ENCODE data around the gene STAT6. TPM values are rescaled to one million over a fixed set of nuclear protein-coding genes. Genes with fewer than 3 reads are reported as not detected.

STAT6 gene
- polyA plus RNA-seq, 1 experiment, result 177 TPM

GRCh38 chr12:57119294-57120085 is 8.3 kb upstream of the STAT6 start:
- no peak for TF ChIP-seq CTCF (IDR thresholded peaks at IDR 0.05; ENCODE audit: insufficient read depth, low read depth, low read length)
- POLR2A ChIA-PET, result no interaction called here
- H3K36me3 ChIP-seq (ENCODE audit: control insufficient read depth, insufficient read depth, low read length), result no peaks in the 10 kb centered on the region
- no peak overlapping the region for H3K4me3 ChIP-seq (ENCODE audit: low read depth, low read length)
- no peaks in the 10 kb centered on the region for H3K27me3 ChIP-seq (ENCODE audit: control insufficient read depth, insufficient read depth, low read length)
- CTCF ChIA-PET, result interaction anchor here (0.6 to 18.2 kb wide), 5 partner anchors 8 to 480 kb away, joined by 4 to 357 read pairs (median 70); partner anchors contain the start of gene STAT6
- no peak for DNase-seq (ENCODE audit: low read depth)

- Histone ChIP-seq H3K4me3 (ENCODE audit: low read depth, low read length) (no peak overlapping the region), H3K36me3 (ENCODE audit: control insufficient read depth, insufficient read depth, low read length) (no peaks in the 10 kb centered on the region), H3K27me3 (ENCODE audit: control insufficient read depth, insufficient read depth, low read length) (no peaks in the 10 kb centered on the region)
- POLR2A ChIA-PET, result interaction anchor here (0.5 to 0.6 kb wide), 2 partner anchors 121 to 336 kb away, joined by 4 to 8 read pairs; partner anchors contain the start of gene INHBE
- no peak for DNase-seq (ENCODE audit: low read depth)
- no peak for TF ChIP-seq CTCF (IDR thresholded peaks at IDR 0.05; ENCODE audit: insufficient read depth, low read depth, low read length)
- CTCF ChIA-PET, result interaction anchor here (0.6 to 18.2 kb wide), 7 partner anchors 47 to 479 kb away, joined by 3 to 357 read pairs (median 5); no protein-coding TSS in a partner anchor
Observed at GRCh38 chr12:57118711-57119271, 7.6 kb upstream of the STAT6 start.

GRCh38 chr12:57116580-57117281 is 5.6 kb upstream of the STAT6 start:
- CTCF ChIA-PET, result interaction anchor here (0.6 to 18.2 kb wide), 8 partner anchors 8 to 115 kb away, joined by 3 to 357 read pairs (median 9); no protein-coding TSS in a partner anchor
- Histone ChIP-seq H3K36me3 (ENCODE audit: control insufficient read depth, insufficient read depth, low read length) (no peaks in the 10 kb centered on the region), H3K27me3 (ENCODE audit: control insufficient read depth, insufficient read depth, low read length) (no peaks in the 10 kb centered on the region), H3K4me3 (ENCODE audit: low read depth, low read length) (no peak overlapping the region)
- POLR2A ChIA-PET, result no interaction called here
- TF ChIP-seq CTCF (IDR thresholded peaks at IDR 0.05; ENCODE audit: insufficient read depth, low read depth, low read length), result no peak
- DNase-seq (ENCODE audit: low read depth), result no peak

- DNase-seq (ENCODE audit: low read depth), result no peak
- Histone ChIP-seq H3K27me3 (ENCODE audit: control insufficient read depth, insufficient read depth, low read length) (no peaks in the 10 kb centered on the region), H3K36me3 (ENCODE audit: control insufficient read depth, insufficient read depth, low read length) (peaks cover 2% of the 10 kb centered on the region; the same call in 1 of the 2 replicates), H3K4me3 (ENCODE audit: low read depth, low read length) (peak overlapping the region; percentile 73; the same call in 1 of the 2 replicates)
- POLR2A ChIA-PET, result interaction anchor here (0.7 to 1.7 kb wide), 4 partner anchors 12 to 44 kb away, joined by 3 to 8 read pairs (median 4); partner anchors contain the start of gene LRP1
- CTCF ChIA-PET, result interaction anchor here (0.7 to 10.0 kb wide), 51 partner anchors 9 to 545 kb away, joined by 3 to 199 read pairs (median 4); partner anchors contain the start of genes LRP1, LRP1-AS, MYO1A and NAB2
- TF ChIP-seq CTCF (IDR thresholded peaks at IDR 0.05; ENCODE audit: insufficient read depth, low read depth, low read length), result peak; percentile 75
Observed at GRCh38 chr12:57112492-57113294, 1.5 kb upstream of the STAT6 start.

Measured in BJ (cell line).